Thoracic aorta (tissue), 2 donors: ENCODE measurements around the gene ATXN1. TPM values are rescaled to one million over a fixed set of nuclear protein-coding genes. Genes with fewer than 3 reads are reported as not detected.

Experiments used
- ATAC-seq: fragments of 150-250 bp; one replicate; pipeline ENCODE4 v1.8.0; 2017; ENCODE audit warnings: low read depth; ENCODE audit not compliant: insufficient number of reproducible peaks, low FRiP score
- DNase-seq: peaks from one replicate; pipeline ENCODE4 v3.0.0-alpha.2; 2020; ENCODE audit warnings: low spot score
- H3K27ac ChIP-seq, 2 donors: fragments of 200-600 bp; sonication (generic); 1 replicate in 1 of 2; 2 replicates in 1 of 2; pipeline ENCODE4 v1.5.1; 2016; ENCODE audit warnings: mild to moderate bottlenecking in 2 of 2, moderate library complexity in 2 of 2
- H3K27me3 ChIP-seq: fragments of 200-600 bp; sonication (generic); replicated peaks from 2 replicates; pipeline ENCODE4 v1.6.0; 2016; ENCODE audit warnings: mild to moderate bottlenecking; ENCODE audit not compliant: insufficient read depth
- H3K36me3 ChIP-seq: fragments of 200-600 bp; sonication (generic); one replicate; pipeline ENCODE4 v1.5.1; 2016
- H3K4me1 ChIP-seq, 2 donors: fragments of 200-600 bp; sonication (generic); 1 replicate in 1 of 2; 2 replicates in 1 of 2; pipeline versions ENCODE4 v1.5.1 to v1.6.0; 2016; ENCODE audit warnings: low read depth in 2 of 2, mild to moderate bottlenecking in 1 of 2; ENCODE audit not compliant: control insufficient read depth in 1 of 2
- H3K4me3 ChIP-seq: fragments of 200-600 bp; sonication (generic); 2 replicates; pipeline ENCODE4 v1.5.1; 2016; ENCODE audit warnings: mild to moderate bottlenecking
- H3K9me3 ChIP-seq: fragments of 200-600 bp; sonication (generic); 2 replicates; pipeline ENCODE4 v1.5.1; 2016
- CTCF ChIP-seq: fragments of 200-600 bp; sonication (generic); IDR thresholded peaks from one replicate; pipeline ENCODE4 v1.5.1; 2019; ENCODE audit warnings: antibody characterized with exemption
- total RNA-seq, 2 donors: library from RNA; depleted of rRNA; stranded (reverse); fragments of >200 nt; gene quantifications; one replicate each; pipeline versions ENCODE4 v1.1.0 to v1.2.3, GENCODE V29; 2016

ATXN1 gene
- total RNA-seq, 2 donors from 2014 or later: 59.8 to 62.4 TPM

GRCh38 chr6:16700202-16700915, 60.9 kb downstream of the ATXN1 start:
- TF ChIP-seq CTCF: no peak
- H3K4me1 ChIP-seq: peaks cover 37 to 74% of the 10 kb centered on the region in 2 donors
- DNase-seq (no peak), ATAC-seq (no peak)
- H3K9me3 ChIP-seq: no peaks in the 10 kb centered on the region
- H3K4me3 ChIP-seq: peak overlapping the region; percentile 67
- no peaks in the 10 kb centered on the region for H3K27me3 ChIP-seq
- peak overlapping the region; percentile 29 to 55 for H3K27ac ChIP-seq
- H3K36me3 ChIP-seq: no peaks in the 10 kb centered on the region

GRCh38 chr6:16698997-16699868, 62.0 kb downstream of the ATXN1 start:
- peak overlapping the region; percentile 67 for H3K4me3 ChIP-seq
- no peak for TF ChIP-seq CTCF
- peaks cover 36 to 69% of the 10 kb centered on the region in 2 donors for H3K4me1 ChIP-seq
- peak overlapping the region; percentile 29 to 55 for H3K27ac ChIP-seq
- no peak for DNase-seq
- H3K27me3 ChIP-seq: no peaks in the 10 kb centered on the region
- ATAC-seq: no peak
- no peaks in the 10 kb centered on the region for H3K9me3 ChIP-seq
- no peaks in the 10 kb centered on the region for H3K36me3 ChIP-seq

- no peaks in the 10 kb centered on the region for H3K9me3 ChIP-seq
- TF ChIP-seq CTCF: no peak
- H3K27ac ChIP-seq: peak overlapping the region in 1 of 2 donors; percentile 55
- ATAC-seq (no peak), DNase-seq (no peak)
- no peaks in the 10 kb centered on the region for H3K27me3 ChIP-seq
- H3K4me3 ChIP-seq: no peak overlapping the region
- H3K36me3 ChIP-seq: no peaks in the 10 kb centered on the region
- peaks cover 36 to 59% of the 10 kb centered on the region in 2 donors for H3K4me1 ChIP-seq
These were observed 63.1 kb downstream of the ATXN1 start for GRCh38 chr6:16698162-16698533.

DNA sequence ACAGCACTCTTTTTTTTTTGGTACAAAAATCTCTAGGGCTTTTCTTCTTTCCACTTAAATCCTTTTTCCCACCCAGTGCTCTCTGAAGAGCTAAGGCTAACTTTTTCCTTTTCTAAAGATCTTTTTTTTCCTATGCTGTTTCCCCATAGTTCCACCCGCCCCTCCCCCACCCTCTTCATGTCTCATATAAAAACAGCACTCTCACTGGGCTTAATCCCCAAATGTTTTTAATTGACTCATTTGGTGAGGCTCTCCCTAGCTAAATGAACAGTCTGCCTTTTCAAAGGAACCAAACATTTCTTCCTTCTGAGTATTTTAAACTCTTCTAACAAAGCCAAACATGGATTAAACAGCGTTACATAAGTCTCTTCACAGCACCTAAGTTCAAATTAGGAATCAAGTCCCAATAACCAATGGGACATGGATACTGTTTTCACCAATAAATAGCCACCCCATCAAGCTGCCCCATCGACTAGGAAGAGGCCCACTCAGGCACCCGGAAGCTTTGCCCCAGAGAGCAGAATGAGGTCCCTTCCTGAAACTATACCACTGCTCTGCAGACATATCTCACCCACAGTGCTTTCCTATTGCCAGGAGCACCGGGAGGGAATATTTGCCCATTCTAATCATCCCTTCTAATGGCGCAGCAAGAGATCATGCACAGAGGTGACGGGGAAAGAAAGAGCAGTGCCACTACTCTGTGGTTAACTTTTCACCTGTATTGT, 63.7 kb downstream of the ATXN1 start:
- DNase-seq (no peak), ATAC-seq (no peak)
- Histone ChIP-seq H3K27me3 (no peaks in the 10 kb centered on the region), H3K4me3 (no peak overlapping the region), H3K9me3 (no peaks in the 10 kb centered on the region), H3K27ac (peak overlapping the region in 1 of 2 donors; percentile 55), H3K36me3 (no peaks in the 10 kb centered on the region), H3K4me1 (peaks cover 36 to 59% of the 10 kb centered on the region in 2 donors)
- no peak for TF ChIP-seq CTCF

GRCh38 chr6:16696496-16696895, 64.8 kb downstream of the ATXN1 start:
- no peaks in the 10 kb centered on the region for H3K27me3 ChIP-seq
- no peak overlapping the region for H3K4me3 ChIP-seq
- no peaks in the 10 kb centered on the region for H3K9me3 ChIP-seq
- TF ChIP-seq CTCF: no peak
- no peak for ATAC-seq
- DNase-seq: no peak
- H3K4me1 ChIP-seq: peaks cover 35 to 58% of the 10 kb centered on the region in 2 donors
- no peak overlapping the region for H3K27ac ChIP-seq
- H3K36me3 ChIP-seq: no peaks in the 10 kb centered on the region
